GM19193 (cell line): ENCODE results near the gene PCED1A.

Source experiments
- POLR2A ChIP-seq: IDR thresholded peaks from 4 replicates; pipeline ENCODE4 v1.6.1; 2011; ENCODE audit not compliant: insufficient read depth, insufficient read length; ENCODE audit errors: extremely low read depth

PCED1A gene, protein sequence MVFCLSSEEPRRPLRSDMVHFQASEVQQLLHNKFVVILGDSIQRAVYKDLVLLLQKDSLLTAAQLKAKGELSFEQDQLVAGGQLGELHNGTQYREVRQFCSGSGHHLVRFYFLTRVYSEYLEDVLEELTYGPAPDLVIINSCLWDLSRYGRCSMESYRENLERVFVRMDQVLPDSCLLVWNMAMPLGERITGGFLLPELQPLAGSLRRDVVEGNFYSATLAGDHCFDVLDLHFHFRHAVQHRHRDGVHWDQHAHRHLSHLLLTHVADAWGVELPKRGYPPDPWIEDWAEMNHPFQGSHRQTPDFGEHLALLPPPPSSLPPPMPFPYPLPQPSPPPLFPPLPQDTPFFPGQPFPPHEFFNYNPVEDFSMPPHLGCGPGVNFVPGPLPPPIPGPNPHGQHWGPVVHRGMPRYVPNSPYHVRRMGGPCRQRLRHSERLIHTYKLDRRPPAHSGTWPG

DNA sequence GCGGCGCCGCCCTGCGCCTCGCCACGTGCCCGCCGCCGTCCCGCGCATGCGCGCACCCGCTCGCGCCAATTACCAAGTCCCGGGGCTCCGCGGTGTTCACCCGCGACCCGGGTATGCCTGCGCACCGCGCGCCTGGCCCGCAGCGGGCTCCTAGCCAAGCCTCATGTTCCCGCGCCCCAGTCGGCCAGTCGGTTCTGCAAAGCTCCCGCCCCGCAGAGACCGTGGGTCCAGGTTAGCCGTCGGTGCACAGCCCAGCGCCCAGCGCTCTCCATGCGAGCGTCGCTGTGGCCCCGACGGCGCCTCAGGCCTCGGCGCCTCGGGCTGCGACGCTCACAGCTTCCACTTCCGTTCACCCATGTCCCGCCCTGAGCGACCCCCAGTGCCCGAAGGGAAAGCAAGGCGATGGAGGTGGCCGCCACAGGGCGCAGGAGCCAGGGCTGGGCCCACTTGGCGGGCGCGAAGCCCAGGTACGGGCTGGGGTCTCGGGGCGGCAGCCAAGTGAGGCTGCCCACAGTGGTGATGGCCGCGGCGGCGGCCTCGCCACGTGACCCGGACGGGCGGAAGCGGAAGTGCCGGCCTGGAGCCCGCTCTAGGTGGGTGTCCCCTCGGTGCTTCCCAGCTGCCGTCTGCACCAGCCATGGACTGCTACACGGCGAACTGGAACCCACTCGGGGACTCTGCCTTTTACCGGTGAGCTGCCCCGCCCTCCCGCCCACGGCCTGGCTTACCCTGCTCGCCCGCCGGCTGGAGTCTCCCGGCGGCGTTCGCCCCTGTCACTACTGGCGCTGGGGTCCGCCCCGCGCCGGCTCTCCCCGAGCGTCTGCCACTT, at the start of gene PCED1A, which contains the start of gene VPS16:
PCED1A (minus strand) TSS at position 518 of the 829 bp plus-strand sequence. CDS start 743 bp downstream, outside the sequence.
VPS16 (plus strand) TSS at position 608 of the 829 bp plus-strand sequence; CDS start at position 638, 30 bp downstream.
- TF ChIP-seq POLR2A, result peak; percentile 71

DNA sequence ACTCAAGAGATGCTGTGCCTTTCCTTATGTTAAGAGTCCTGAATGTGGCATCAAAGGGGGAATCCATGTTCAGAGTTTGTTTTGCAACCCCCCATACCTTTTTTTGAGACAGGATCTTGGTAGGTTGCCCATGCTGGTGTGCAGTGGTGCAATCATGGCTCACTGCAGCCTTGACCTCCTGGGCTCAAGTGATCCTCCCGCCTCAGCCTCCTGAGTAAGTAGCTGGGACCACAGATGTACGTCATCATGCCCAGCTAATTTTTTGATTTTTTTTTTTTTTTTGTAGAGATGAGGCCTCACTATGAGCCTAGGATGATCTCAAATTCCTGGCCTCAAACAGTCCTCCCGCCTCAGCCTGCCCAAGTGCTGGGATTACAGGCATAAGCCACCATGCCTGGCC, 49.3 kb upstream of the PCED1A start:
- TF ChIP-seq POLR2A, result no peak

DNA sequence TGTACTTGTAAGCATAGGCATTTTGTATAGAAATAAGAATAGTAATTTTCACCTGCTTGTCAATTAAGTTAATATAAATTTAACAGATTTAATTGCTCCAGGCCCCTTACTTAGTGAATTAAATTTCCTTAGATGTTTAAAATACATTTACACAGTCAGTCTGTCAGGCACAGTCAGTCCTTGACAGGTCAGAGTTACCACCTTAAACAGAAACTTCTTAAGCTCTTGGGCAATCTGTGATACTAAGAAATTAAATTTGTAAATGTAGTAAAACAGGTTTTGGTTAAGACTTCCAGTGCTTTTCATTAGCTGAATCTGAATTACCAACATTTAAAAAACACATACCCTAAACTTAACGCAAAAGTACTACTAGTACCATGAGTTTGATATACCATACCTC, 48.8 kb upstream of the PCED1A start:
- TF ChIP-seq POLR2A, result no peak

DNA sequence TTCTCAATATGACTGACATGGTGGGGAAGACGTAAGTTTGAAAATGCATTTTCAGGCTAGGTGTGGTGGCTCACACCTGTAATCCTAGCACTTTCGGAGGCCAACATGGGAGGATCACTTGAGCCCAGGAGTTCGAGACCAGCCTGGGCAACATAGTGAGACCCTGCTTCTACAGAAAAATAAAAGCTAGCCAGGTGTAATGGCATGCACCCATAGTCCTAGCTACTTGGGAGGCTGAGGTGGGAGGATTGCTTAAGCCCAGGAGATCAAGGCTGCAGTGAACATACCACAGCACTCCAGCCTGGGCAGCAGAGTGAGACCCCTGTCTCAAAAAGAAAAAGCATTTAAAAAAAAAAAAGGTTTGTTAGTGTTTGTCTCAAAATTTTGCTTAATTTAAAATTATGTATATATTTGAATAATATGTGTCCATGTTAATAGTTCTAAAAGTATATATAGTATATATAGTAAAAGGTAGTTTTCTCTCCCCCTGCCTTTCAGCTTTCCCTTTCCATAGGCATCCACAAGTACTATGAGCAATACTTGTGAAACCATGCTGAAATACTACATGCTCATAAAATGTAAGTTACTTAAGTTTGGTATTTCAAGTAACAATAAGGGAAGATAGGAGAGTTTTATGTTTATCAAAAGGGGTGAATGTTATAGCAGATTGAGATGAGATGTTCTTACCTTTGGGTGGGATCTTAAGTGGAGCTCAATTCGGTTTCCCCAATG, 47.9 kb upstream of the PCED1A start:
- TF ChIP-seq POLR2A, result no peak

DNA sequence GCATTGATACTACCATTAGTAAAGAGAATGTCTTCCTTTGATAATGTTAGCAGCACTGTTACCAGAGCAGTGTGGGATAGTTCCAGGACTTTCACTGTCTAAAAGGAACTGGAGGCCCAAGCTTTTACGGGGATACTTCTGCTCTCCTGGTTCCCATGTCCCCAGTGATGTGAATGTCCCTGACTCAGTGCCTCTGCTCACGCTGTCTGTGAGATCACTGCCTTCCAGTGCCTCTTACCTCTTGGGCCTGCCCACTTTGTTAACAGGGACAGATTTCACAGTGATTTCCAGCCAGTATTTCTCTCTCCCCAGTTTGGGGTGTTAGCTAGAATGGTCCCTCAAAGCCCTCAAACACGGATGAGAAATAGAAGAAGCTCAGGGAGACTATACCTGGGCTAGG, 47.3 kb upstream of the PCED1A start:
- TF ChIP-seq POLR2A, result no peak

DNA sequence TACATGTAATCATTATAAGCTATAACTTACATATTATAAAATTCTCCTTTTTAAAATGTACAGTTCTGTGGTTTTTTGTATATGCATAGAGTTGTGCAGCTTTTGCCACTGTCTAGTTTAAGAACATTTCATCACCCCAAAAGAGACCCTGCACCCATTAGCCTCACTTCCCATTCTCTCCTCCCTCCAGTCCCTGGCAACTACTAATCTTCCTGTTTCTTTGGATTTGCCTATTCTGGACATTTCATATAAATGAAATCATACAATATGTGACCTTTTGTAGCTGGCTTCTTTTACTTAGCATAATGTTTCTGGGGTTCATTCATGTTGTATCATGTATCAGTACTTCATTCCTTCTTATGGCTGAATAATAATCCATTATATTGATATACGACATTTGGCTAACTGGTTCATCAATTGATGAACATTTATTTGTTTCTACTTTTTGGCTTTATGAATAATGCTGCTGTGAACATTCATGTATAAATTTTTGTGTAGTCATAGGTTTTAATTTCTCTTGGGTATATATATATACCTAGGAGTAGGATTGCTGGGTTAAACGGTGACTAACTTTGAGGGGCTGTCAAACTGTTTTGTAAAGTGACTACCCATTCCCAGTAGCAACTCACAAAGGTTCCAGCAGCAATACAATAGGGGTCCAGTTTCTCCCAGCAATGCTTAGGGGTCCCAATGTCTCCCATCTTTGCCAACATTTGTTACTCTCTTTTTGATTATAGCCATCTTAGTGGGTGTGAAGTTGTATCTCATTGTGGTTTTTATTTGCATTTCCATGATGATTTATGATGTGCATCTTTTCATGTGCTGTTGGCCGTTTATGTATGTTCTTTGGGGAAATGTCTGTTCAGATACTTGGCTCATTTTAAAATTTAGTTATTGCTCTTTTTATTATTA, 43.5 kb upstream of the PCED1A start:
- no peak for TF ChIP-seq POLR2A

DNA sequence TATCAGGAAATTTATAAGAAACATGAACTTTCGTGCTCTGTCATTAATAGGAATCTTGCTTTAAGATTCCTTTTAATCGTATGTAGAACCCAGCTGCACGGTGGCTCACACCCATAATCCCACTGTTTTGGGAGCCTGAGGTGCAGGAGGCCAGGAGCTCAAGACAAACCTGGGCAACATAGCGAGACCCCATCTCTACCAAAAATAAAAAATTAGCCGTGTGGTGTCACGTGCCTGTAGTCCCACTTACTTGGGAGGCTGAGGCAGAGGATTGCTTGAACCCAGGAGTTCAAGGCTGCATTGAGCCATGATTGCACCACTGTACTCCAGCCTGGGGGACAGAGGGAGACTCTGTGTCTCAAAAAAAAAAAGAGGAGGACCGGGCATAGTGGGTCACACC, 40.2 kb upstream of the PCED1A start:
- no peak for TF ChIP-seq POLR2A

DNA sequence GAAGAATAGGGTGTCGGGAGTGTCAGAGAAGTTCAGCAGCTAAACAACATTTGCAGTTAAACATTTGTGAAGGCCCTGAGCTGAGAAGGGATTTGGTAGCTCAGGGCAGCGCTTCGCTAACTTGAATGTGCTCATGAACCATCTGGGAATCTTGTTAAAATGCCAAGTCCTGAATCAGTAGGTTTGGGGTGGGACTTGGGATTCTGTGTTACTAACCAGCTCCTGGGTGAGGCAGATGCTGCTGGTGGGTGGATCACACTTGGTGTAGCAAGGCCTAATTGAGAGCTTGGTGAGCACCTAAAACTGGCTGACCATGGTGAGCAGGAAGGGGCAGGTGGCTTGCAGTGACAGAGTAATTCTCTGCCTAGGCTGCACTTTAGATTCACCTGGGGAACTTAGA, 38.7 kb upstream of the PCED1A start:
- no peak for TF ChIP-seq POLR2A

DNA sequence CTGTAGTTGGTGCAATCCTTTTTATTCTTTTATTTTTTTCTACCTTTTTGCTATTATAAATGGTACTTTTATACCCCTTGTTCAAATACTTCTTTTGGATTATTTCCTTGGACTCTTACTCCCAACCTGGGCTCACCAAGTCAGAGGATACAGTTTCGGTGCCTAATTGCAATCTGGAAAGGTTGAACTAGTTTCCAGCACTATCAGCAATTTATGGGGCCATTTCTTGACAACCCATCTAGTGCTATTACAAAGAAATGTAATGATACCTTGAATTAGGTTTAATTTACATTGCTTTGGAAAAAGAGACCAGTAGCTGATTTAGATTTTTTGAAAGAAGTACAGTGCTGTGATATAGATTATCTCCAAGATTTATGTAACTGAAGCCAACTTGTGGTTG, 38.1 kb upstream of the PCED1A start:
- TF ChIP-seq POLR2A, result no peak

DNA sequence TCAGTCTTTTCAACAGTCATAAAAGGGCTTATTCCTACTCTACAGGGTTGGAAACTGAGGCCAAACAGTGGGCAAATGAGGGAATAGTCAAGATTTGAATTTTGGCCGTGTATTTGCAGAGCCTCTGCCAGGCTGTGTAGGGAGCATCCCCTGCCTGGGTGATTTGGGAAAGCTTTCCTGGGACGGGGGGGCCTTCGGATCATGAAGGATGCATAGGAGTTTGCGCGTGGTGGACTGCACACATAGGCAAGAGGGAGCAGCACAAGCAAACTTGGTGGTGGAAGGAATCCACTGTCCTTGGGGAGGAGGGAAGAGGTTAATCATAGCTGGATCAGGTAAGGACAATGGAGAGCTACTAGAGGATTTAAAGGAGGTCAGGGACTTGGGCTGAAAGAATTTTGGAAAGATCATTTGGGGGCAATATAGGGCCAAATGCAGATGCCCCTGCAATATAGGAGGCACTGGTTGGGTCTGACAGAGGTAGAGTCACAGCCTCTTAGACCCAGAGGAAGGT, 35.3 kb upstream of the PCED1A start:
- no peak for TF ChIP-seq POLR2A

DNA sequence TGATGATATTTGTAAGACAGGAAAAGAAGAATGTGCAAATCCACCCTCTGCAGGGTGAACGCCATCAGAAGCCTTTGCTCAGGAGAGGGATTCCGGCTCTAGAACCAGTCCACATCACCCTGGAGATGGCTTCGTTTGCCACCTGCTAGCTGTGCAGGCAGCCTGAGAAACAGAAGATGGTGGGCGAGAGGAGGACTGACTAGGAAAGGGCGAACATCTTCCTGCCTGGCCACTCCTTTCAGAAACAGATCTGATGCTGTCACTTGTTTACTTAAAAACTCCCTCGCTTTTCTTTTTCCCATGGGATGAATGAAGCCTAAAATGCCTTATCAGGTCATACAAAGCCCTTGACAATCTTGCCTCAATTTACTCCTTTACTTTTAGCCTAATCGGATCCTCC, 34.0 kb upstream of the PCED1A start:
- no peak for TF ChIP-seq POLR2A

DNA sequence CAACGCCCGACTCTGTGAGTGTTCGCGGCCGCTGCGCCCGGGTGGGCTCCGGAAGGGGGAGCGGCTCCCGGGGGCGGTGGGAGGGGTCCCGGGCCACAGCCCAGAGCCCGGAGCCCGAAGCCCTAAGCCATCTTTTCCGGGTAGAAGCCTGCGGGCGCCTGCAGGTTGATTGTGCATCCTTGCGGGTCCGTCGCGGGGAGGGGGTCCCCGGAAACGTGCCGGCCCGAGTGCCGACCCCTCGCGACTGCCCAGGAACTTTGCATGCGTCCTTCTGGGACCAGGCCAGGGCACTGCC, 33.2 kb upstream of the PCED1A start:
- no peak for TF ChIP-seq POLR2A

DNA sequence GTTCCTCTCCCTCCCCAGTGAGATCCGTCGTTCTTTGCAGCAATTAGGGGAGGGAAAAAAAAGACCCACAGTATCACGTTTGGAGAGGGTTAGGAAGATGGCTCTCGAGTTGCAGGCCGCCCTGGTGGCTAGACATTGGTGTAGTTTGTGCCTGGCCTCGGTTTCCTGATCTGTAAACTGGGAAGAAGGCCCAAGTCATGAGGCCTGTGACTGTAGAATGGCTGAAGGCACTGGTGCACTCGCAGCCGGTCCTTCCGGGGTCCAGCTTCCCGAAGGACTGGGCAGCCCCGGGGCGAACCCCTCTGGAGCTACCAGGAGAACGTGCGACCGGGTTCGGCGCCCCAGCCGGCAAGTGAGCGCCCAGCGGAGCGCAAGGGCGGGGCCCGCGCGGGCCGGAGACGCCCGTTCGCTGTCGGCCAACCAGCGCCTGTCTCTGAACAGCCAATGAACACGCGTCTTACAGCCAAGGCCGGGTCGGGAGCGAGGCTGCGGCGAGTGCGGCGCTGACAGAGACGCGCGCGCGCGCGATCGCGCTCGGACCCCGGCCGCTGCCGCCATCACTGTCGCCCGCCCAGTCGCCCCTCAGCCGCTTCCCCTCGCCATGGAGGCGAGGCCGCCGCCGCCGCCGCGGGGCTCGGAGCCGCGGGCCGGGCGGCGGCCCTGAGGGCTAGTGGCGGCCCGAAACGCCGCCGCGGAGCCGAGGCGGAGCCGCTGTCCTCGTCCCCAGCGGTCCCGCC, 32.7 kb upstream of the PCED1A start, which contains the start of gene PTPRA:
PTPRA (plus strand) TSS at position 472 of the 737 bp plus-strand sequence. CDS start 90,797 bp downstream, outside the sequence.
- TF ChIP-seq POLR2A, result peak; percentile 98
